Sigmoid colon (tissue), 4 donors: Measurements from ENCODE around the gene STOX2.

ENCODE experiments used
- POLR2AphosphoS5 ChIP-seq, 4 donors: sonication (generic); formaldehyde crosslinking; IDR thresholded peaks; one replicate each; pipeline ENCODE4 v1.6.1; 2017; ENCODE audit warnings: antibody characterized with exemption in 4 of 4
- TF ChIP-seq, protein P1 (sequence below), 4 experiments: fragments of 450-650 bp in 3 of 4; fragments of 200-600 bp in 1 of 4; IDR thresholded peaks; one replicate each; pipeline ENCODE4 v1.5.1; 2016 to 2019; ENCODE audit warnings: antibody characterized with exemption in 4 of 4, mild to moderate bottlenecking in 3 of 4, moderate library complexity in 2 of 4

DNA sequence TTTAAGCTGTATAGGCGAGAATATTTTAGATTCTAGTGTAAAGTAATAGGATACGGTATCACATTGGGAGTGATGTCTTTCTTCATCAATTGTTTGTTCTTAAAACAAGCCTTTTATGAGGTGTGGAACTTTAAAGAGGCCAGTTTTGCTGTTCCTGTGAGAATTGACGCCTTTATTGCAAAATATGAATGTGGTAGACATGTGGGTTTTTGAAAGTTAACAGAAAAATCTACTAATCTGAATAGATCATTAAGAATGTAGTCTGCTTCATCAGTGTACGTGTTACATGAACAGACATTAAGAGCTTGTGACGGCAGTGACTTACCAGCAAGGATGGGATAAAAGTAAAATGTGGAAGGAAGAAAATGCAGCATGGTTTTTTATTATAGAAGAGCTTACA is 63.8 kb downstream of the STOX2 start:
- TF ChIP-seq, protein P1, sequence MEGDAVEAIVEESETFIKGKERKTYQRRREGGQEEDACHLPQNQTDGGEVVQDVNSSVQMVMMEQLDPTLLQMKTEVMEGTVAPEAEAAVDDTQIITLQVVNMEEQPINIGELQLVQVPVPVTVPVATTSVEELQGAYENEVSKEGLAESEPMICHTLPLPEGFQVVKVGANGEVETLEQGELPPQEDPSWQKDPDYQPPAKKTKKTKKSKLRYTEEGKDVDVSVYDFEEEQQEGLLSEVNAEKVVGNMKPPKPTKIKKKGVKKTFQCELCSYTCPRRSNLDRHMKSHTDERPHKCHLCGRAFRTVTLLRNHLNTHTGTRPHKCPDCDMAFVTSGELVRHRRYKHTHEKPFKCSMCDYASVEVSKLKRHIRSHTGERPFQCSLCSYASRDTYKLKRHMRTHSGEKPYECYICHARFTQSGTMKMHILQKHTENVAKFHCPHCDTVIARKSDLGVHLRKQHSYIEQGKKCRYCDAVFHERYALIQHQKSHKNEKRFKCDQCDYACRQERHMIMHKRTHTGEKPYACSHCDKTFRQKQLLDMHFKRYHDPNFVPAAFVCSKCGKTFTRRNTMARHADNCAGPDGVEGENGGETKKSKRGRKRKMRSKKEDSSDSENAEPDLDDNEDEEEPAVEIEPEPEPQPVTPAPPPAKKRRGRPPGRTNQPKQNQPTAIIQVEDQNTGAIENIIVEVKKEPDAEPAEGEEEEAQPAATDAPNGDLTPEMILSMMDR (IDR thresholded peaks at IDR 0.05): no peak
- no peak for TF ChIP-seq POLR2AphosphoS5 (IDR thresholded peaks at IDR 0.05)
